GM12878 (cell line): Measurements from ENCODE around the gene DCAF4.

Experiments used
- CTCF ChIP-seq, 3 experiments: IDR thresholded peaks in 2 of 3; conservative IDR thresholded peaks in 1 of 3; 2 replicates each; pipeline ENCODE4 v1.5.1; 2011; ENCODE audit warnings: low read depth in 3 of 3, low read length in 3 of 3, mild to moderate bottlenecking in 3 of 3, control low read depth in 2 of 3, moderate library complexity in 2 of 3, inconsistent platforms in 1 of 3, mixed read lengths in 1 of 3; ENCODE audit not compliant: control insufficient read depth in 2 of 3, insufficient read depth in 1 of 3; ENCODE audit errors: extremely low read depth in 1 of 3
- FOXK2 ChIP-seq: fragments of 450-650 bp; IDR thresholded peaks from 2 replicates; pipeline ENCODE4 v1.6.1; 2017; ENCODE audit warnings: mild to moderate bottlenecking, moderate library complexity
- POLR2A ChIP-seq: IDR thresholded peaks from 2 replicates; pipeline ENCODE4 v1.6.1; 2011; ENCODE audit warnings: low read depth, mild to moderate bottlenecking, low read length
- SMC3 ChIP-seq: IDR thresholded peaks from 2 replicates; pipeline ENCODE4 v1.6.1; 2011; ENCODE audit warnings: low read length, improper control_type of control experiment, borderline replicate concordance
- TBL1XR1 ChIP-seq: IDR thresholded peaks from 2 replicates; pipeline ENCODE4 v1.6.1; 2012; ENCODE audit warnings: low read depth, low read length, improper control_type of control experiment

GRCh38 chr14:72929316-72930080, 3.2 kb downstream of the DCAF4 start:
- TF ChIP-seq CTCF (IDR thresholded peaks at IDR 0.05 in 2 of 3, conservative IDR thresholded peaks at IDR 0.05 in 1 of 3; ENCODE audit: control insufficient read depth in 2 of 3, extremely low read depth in 1 of 3, insufficient read depth in 1 of 3, low read depth in 3 of 3, low read length in 3 of 3) (no peak), POLR2A (no peak), TBL1XR1 (no peak), FOXK2 (no peak), SMC3 (no peak)
